ENCODE data around the gene RYR2. TPM values are rescaled to one million over a fixed set of nuclear protein-coding genes. Genes with fewer than 3 reads are reported as not detected.

RYR2 gene
- total and polyA plus RNA-seq, 9 of the 15 experiments (the other 6 are each of a cell fraction or from before 2014, with no cell fraction given), result 0.03 to 0.42 (median 0.14) TPM

- POLR2A ChIA-PET, result no interaction called here
- FAIRE-seq, result no peak
- intact Hi-C loops (cut with micrococcal nuclease) (no loop called here), in situ Hi-C loops (cut with MboI) (no loop called here)
- H2AFZ ChIP-seq (ENCODE audit: low read depth, low read length), result no peak overlapping the region
- WGBS (ENCODE audit: insufficient coverage, low coverage, missing lambda C conversion rate), result 0% methylated on average over 2 of the region's 2 CpGs
- no peaks in the 10 kb centered on the region for H4K20me1 ChIP-seq (replicated peaks; ENCODE audit: control insufficient read depth, insufficient read depth, low read length)
- CTCF ChIA-PET (ENCODE audit: low intra/inter-chr PET ratio), result no interaction called here
- TF ChIP-seq CBX8 (IDR thresholded peaks at IDR 0.05; ENCODE audit: borderline replicate concordance, extremely low read depth, low read depth, low read length, poor library complexity, severe bottlenecking) (no peak), RBM22 (IDR thresholded peaks at IDR 0.05; ENCODE audit: low read depth, low read length, poor library complexity, severe bottlenecking) (no peak), SRSF3 (IDR thresholded peaks at IDR 0.05; ENCODE audit: insufficient read depth, low read length) (no peak), HCFC1 (IDR thresholded peaks at IDR 0.05; ENCODE audit: low read depth, low read length) (no peak), ZBED1 (IDR thresholded peaks at IDR 0.05) (no peak)
- no peaks in the 10 kb centered on the region for H3K79me2 ChIP-seq (ENCODE audit: control insufficient read depth, insufficient read depth, low read length)
- H3K4me3 ChIP-seq, result no peak overlapping the region
- H3K4me2 ChIP-seq (ENCODE audit: insufficient read depth, low read length), result no peak overlapping the region
- no peaks in the 10 kb centered on the region for H3K4me1 ChIP-seq (replicated peaks in 1 of 2; ENCODE audit: control insufficient read depth in 2 of 2, insufficient read depth in 2 of 2, low read length in 2 of 2)
- DNase-seq (ENCODE audit: extremely low read depth in 1 of 4, low spot score in 3 of 4), result no peak
- BruUV-seq (replicated peaks), result no TSS peak
- no peak overlapping the region for H3K27ac ChIP-seq (ENCODE audit: extremely low read depth, low read depth, low read length)
- H3K36me3 ChIP-seq (ENCODE audit: control insufficient read depth, insufficient read depth, low read length), result no peaks in the 10 kb centered on the region
- H3K9ac ChIP-seq (ENCODE audit: insufficient read depth in 1 of 2, low read depth in 2 of 2, low read length in 2 of 2), result no peak overlapping the region
- ATAC-seq, result no peak
- H3K9me1 ChIP-seq (ENCODE audit: control insufficient read depth, insufficient read depth, low read length), result no peaks in the 10 kb centered on the region
- no peaks in the 10 kb centered on the region for H3K9me3 ChIP-seq (replicated peaks; ENCODE audit: control insufficient read depth, insufficient read depth, low read depth, low read length)
- no peaks in the 10 kb centered on the region for H3K27me3 ChIP-seq (ENCODE audit: control insufficient read depth in 2 of 2, insufficient read depth in 2 of 2, low read length in 2 of 2)
Measured at GRCh38 chr1:237791592-237791991, 749.6 kb downstream of the RYR2 start.

GRCh38 chr1:237792149-237792548 lies 750.2 kb downstream of the RYR2 start:
- Histone ChIP-seq H3K9me1 (ENCODE audit: control insufficient read depth, insufficient read depth, low read length) (no peaks in the 10 kb centered on the region), H3K27ac (ENCODE audit: extremely low read depth, low read depth, low read length) (no peak overlapping the region), H3K4me3 (no peak overlapping the region), H3K9ac (ENCODE audit: insufficient read depth in 1 of 2, low read depth in 2 of 2, low read length in 2 of 2) (no peak overlapping the region), H3K36me3 (ENCODE audit: control insufficient read depth, insufficient read depth, low read length) (no peaks in the 10 kb centered on the region), H4K20me1 (replicated peaks; ENCODE audit: control insufficient read depth, insufficient read depth, low read length) (no peaks in the 10 kb centered on the region), H3K27me3 (ENCODE audit: control insufficient read depth in 2 of 2, insufficient read depth in 2 of 2, low read length in 2 of 2) (no peaks in the 10 kb centered on the region), H3K79me2 (ENCODE audit: control insufficient read depth, insufficient read depth, low read length) (no peaks in the 10 kb centered on the region), H3K4me1 (replicated peaks in 1 of 2; ENCODE audit: control insufficient read depth in 2 of 2, insufficient read depth in 2 of 2, low read length in 2 of 2) (no peaks in the 10 kb centered on the region), H3K4me2 (ENCODE audit: insufficient read depth, low read length) (no peak overlapping the region), H3K9me3 (replicated peaks; ENCODE audit: control insufficient read depth, insufficient read depth, low read depth, low read length) (no peaks in the 10 kb centered on the region), H2AFZ (ENCODE audit: low read depth, low read length) (no peak overlapping the region)
- BruUV-seq (replicated peaks), result no TSS peak
- no peak for DNase-seq (ENCODE audit: extremely low read depth in 1 of 4, low spot score in 3 of 4)
- WGBS (ENCODE audit: insufficient coverage, low coverage, missing lambda C conversion rate), result 1% methylated on average over 6 of the region's 7 CpGs
- intact Hi-C loops (cut with micrococcal nuclease) (no loop called here), in situ Hi-C loops (cut with MboI) (no loop called here)
- ChIA-PET CTCF (ENCODE audit: low intra/inter-chr PET ratio) (no interaction called here), POLR2A (no interaction called here)
- TF ChIP-seq ZNF77 (CRISPR knock-in tag; IDR thresholded peaks at IDR 0.05), result no peak
- no peak for TF ChIP-seq ZBED1 (IDR thresholded peaks at IDR 0.05)
- TF ChIP-seq SPI1 (IDR thresholded peaks at IDR 0.05; ENCODE audit: borderline replicate concordance, low read depth, low read length), result no peak
- no peak for FAIRE-seq
- no peak for ATAC-seq
